Heart right ventricle (tissue), 16 donors: Measurements from ENCODE around the gene PRR5. TPM values are rescaled to one million over a fixed set of nuclear protein-coding genes. Genes with fewer than 3 reads are reported as not detected.

Experiments used
- ATAC-seq, 8 donors: fragments of 200-7000 bp; cut with Tn5 transposase; one replicate each; pipeline ENCODE4 v1.9.1; 2020; ENCODE audit warnings: mild to moderate bottlenecking in 8 of 8, moderate library complexity in 8 of 8, moderate number of reproducible peaks in 1 of 8
- DNase-seq, 2 donors: peaks; one replicate each; pipeline ENCODE4 v3.0.0-alpha.2; 2020
- H3K27ac ChIP-seq, 10 donors: fragments of 200-600 bp; sonication (generic) in 2 of 10; one replicate each; pipeline versions ENCODE4 v1.5.0 to v1.8.0; 2020 to 2022; ENCODE audit warnings: mild to moderate bottlenecking in 3 of 10
- H3K27me3 ChIP-seq, 7 donors: fragments of 200-600 bp; one replicate each; pipeline ENCODE4 v1.8.0; 2021 to 2022; ENCODE audit warnings: mild to moderate bottlenecking in 2 of 7
- H3K36me3 ChIP-seq, 9 donors: fragments of 200-600 bp; sonication (generic) in 1 of 9; one replicate each; pipeline versions ENCODE4 v1.5.0 to v1.8.0; 2020 to 2022; ENCODE audit warnings: mild to moderate bottlenecking in 2 of 9
- H3K4me1 ChIP-seq, 9 donors: fragments of 200-600 bp; sonication (generic) in 1 of 9; one replicate each; pipeline versions ENCODE4 v1.5.0 to v1.8.0; 2020 to 2022; ENCODE audit warnings: mild to moderate bottlenecking in 4 of 9
- H3K4me3 ChIP-seq, 10 donors: fragments of 200-600 bp; sonication (generic) in 2 of 10; one replicate each; pipeline versions ENCODE4 v1.5.0 to v1.8.0; 2020 to 2022; ENCODE audit warnings: mild to moderate bottlenecking in 7 of 10, moderate library complexity in 2 of 10
- H3K9me3 ChIP-seq, 11 donors: fragments of 200-600 bp in 10 of 11; sonication (generic) in 2 of 11; one replicate each; pipeline versions ENCODE4 v1.5.0 to v1.8.0; 2013 to 2022; ENCODE audit warnings: mild to moderate bottlenecking in 2 of 11, control low read depth in 1 of 11, moderate library complexity in 1 of 11
- CTCF ChIP-seq, 9 donors: fragments of 200-600 bp; sonication (generic) in 2 of 9; IDR thresholded peaks; one replicate each; pipeline versions ENCODE4 v1.5.0 to v1.8.0; 2021 to 2022; ENCODE audit warnings: antibody characterized with exemption in 9 of 9, mild to moderate bottlenecking in 5 of 9, moderate library complexity in 1 of 9
- WGBS, 2 donors: extraction: QIAGEN DNeasy Blood & Tissue Kit; methylation state at CpG; one replicate each; pipeline ENCODE4 v1.1.7; 2013; ENCODE audit warnings: inconsistent platforms in 1 of 2; 5-methylcytosine and 5-hydroxymethylcytosine counted together
- intact Hi-C, 10 donors: fragments of 100-400 bp; cut with DNase I; formaldehyde crosslinking; loops; one replicate each; pipeline versions ENCODE4 v1.11.1 to v1.14.2; 2022
- polyA plus RNA-seq, 2 donors: library from polyadenylated mRNA; stranded (reverse); fragments of 200-250 nt; gene quantifications; one replicate each; pipeline ENCODE4 v1.2.3, GENCODE V29; 2013
- total RNA-seq, 10 donors: library from RNA; stranded (reverse); fragmentation: NEBNext Ultra II Directional in 3 of 10; extraction: Animal tissue kit (Norgen Biotek cat#: 25700) in 3 of 10; gene quantifications; one replicate each; pipeline versions ENCODE4 v1.2.1 to v1.2.4, GENCODE V29; 2021 to 2023
- donor health status: Arrhythmogenic right ventricular cardiomyopathy.
- donor health status: ischemic (EF 13 %, LVEDD 7.1; RV severe dilation, severe dysfunction).
- donor health status: healthy with polysubstance abuse.
- donor health status: DM: no; HTN: yes; CAD: no.
- donor health status: DM: no; HTN: no; CAD: no.
- donor health status: ischemic (EF 25% LVEDD 6.9; RV normal size, moderate dysfunction).
- donor health status: ischemic (EF 25% LVEDD 5.7; RV mildly dilated, moderate dysfunction).
- donor health status: healthy.
- donor health status: DM: yes; HTN: yes; CAD: no.
- donor health status: Ischemic cardiomyopathy.
- donor health status: ischemic (EF 35%, LVEDD 5.7; RV mildly dilated, moderate dysfunction).
- donor health status: nonischemic (EF 11% LVEDD 7.7; RV severe dilation, severe dysfunction).
- donor health status: DM: yes; HTN: yes; CAD: no.
- donor health status: PGD.
- donor health status: ischemic (EF 29% LVEDD 5.4; RV normal size, mild dysfunction).
- donor health status: nonischemic (EF 23%, LVEDD 6.1; RV moderate dilation, normal function).

The PRR5 gene
- total and polyA plus RNA-seq, 12 donors = 0.96 to 4.8 (median 2.9) TPM

GRCh38 chr22:44664149-44664548, 37.9 kb upstream of the PRR5 start:
- intact Hi-C loops = no loop called here
- Histone ChIP-seq H3K36me3 (no peaks in the 10 kb centered on the region), H3K9me3 (no peaks in the 10 kb centered on the region), H3K27ac (peak overlapping the region in 5 of 10 donors; percentile 35 to 85 (median 51)), H3K4me1 (peaks cover 0 to 40% (median 22%) of the 10 kb centered on the region in 9 donors), H3K4me3 (no peak overlapping the region), H3K27me3 (peaks cover 0 to 12% (median 1%) of the 10 kb centered on the region in 7 donors)
- ATAC-seq (peak; percentile 26 to 81 (median 70)), DNase-seq (peak; percentile 64 to 68)
- TF ChIP-seq CTCF (IDR thresholded peaks at IDR 0.05) = no peak
- 42 to 56% methylated on average over 11 of the region's 11 CpGs for WGBS, 2 donors

- Histone ChIP-seq H3K36me3 (no peaks in the 10 kb centered on the region), H3K27ac (peak overlapping the region in 1 of 10 donors; percentile 31), H3K4me1 (peaks cover 0 to 43% (median 17%) of the 10 kb centered on the region in 9 donors), H3K9me3 (no peaks in the 10 kb centered on the region), H3K4me3 (no peak overlapping the region), H3K27me3 (peaks cover 0 to 22% (median 10%) of the 10 kb centered on the region in 7 donors)
- intact Hi-C loops = no loop called here
- WGBS, 2 donors = 63 to 70% methylated on average over 9 of the region's 9 CpGs
- peak in 1 of 2 donors; percentile 36 for DNase-seq
- TF ChIP-seq CTCF (IDR thresholded peaks at IDR 0.05) = no peak
- peak in 7 of 8 donors; percentile 12 to 61 (median 38) for ATAC-seq
Observed at GRCh38 chr22:44665115-44665514, 36.9 kb upstream of the PRR5 start.

GRCh38 chr22:44666207-44666585, 35.8 kb upstream of the PRR5 start:
- intact Hi-C loops = no loop called here
- ATAC-seq (no peak), DNase-seq (no peak)
- H3K4me3 ChIP-seq = no peak overlapping the region
- WGBS, 2 donors = 69 to 77% methylated on average over 3 of the region's 3 CpGs
- peaks cover 0 to 27% (median 10%) of the 10 kb centered on the region in 7 donors for H3K27me3 ChIP-seq
- TF ChIP-seq CTCF (IDR thresholded peaks at IDR 0.05) = no peak
- peaks cover 0 to 43% (median 17%) of the 10 kb centered on the region in 9 donors for H3K4me1 ChIP-seq
- no peak overlapping the region for H3K27ac ChIP-seq
- H3K36me3 ChIP-seq = no peaks in the 10 kb centered on the region
- H3K9me3 ChIP-seq = no peaks in the 10 kb centered on the region

GRCh38 chr22:44667276-44667675, 34.7 kb upstream of the PRR5 start:
- H3K9me3 ChIP-seq = no peaks in the 10 kb centered on the region
- TF ChIP-seq CTCF (IDR thresholded peaks at IDR 0.05) = no peak
- H3K36me3 ChIP-seq = no peaks in the 10 kb centered on the region
- DNase-seq = no peak
- intact Hi-C loops = no loop called here
- peaks cover 0 to 27% (median 10%) of the 10 kb centered on the region in 7 donors for H3K27me3 ChIP-seq
- peak overlapping the region in 2 of 10 donors; percentile 66 to 86 for H3K27ac ChIP-seq
- peaks cover 0 to 43% (median 17%) of the 10 kb centered on the region in 9 donors for H3K4me1 ChIP-seq
- ATAC-seq = peak in 2 of 8 donors; percentile 14 to 43
- 44 to 52% methylated on average over 5 of the region's 5 CpGs for WGBS, 2 donors
- H3K4me3 ChIP-seq = peak overlapping the region in 2 of 10 donors; percentile 54 to 65
